ELR (cell line): ENCODE data around the gene ASB16.
A peak's percentile ranks its signal among the peaks of the same experiment; 100 is the strongest.
"Not testable (repeated sequence)": the region's sequence is repeated elsewhere in the genome, so short reads cannot be mapped to it uniquely, and the experiment has no call there.

Source experiments
- DNase-seq: peaks from one replicate; pipeline ENCODE4 v3.0.0-alpha.2; 2015; ENCODE audit warnings: low read depth

Gene ASB16

GRCh38 chr17:44147812-44148211, 22.7 kb upstream of the ASB16 start:
- no peak for DNase-seq

- DNase-seq: not testable (repeated sequence)
These were observed 21.4 kb upstream of the ASB16 start for GRCh38 chr17:44149066-44149465.

GRCh38 chr17:44149750-44150329, 20.7 kb upstream of the ASB16 start:
- DNase-seq: no peak

GRCh38 chr17:44152875-44153274, 17.6 kb upstream of the ASB16 start:
- no peak for DNase-seq

GRCh38 chr17:44155488-44155887, 15.0 kb upstream of the ASB16 start:
- no peak for DNase-seq

- DNase-seq: peak; percentile 64
These were observed 10.8 kb upstream of the ASB16 start for GRCh38 chr17:44159519-44160210.

- no peak for DNase-seq
These were observed 6.0 kb upstream of the ASB16 start for GRCh38 chr17:44164476-44164875.

GRCh38 chr17:44167181-44167861, 3.2 kb upstream of the ASB16 start:
- DNase-seq: no peak

- no peak for DNase-seq
These were observed 387 bp upstream of the ASB16 start for GRCh38 chr17:44170135-44170498.

- DNase-seq: no peak
These were observed 1.5 kb downstream of the ASB16 start for GRCh38 chr17:44171931-44172455.

GRCh38 chr17:44174427-44174826, 3.9 kb downstream of the ASB16 start:
- no peak for DNase-seq

GRCh38 chr17:44176257-44176656, 5.8 kb downstream of the ASB16 start:
- DNase-seq: no peak

GRCh38 chr17:44176671-44177501, 6.4 kb downstream of the ASB16 start:
- no peak for DNase-seq

- DNase-seq: no peak
These were observed 7.1 kb downstream of the ASB16 start for GRCh38 chr17:44177640-44178039.

- no peak for DNase-seq
These were observed 7.6 kb downstream of the ASB16 start for GRCh38 chr17:44178133-44178532.

GRCh38 chr17:44183024-44183423, 12.5 kb downstream of the ASB16 start:
- DNase-seq: no peak

GRCh38 chr17:44184212-44184810, 13.8 kb downstream of the ASB16 start:
- DNase-seq: no peak

- DNase-seq: peak; percentile 100
These were observed 16.0 kb downstream of the ASB16 start, which contains the start of gene TMUB2 for GRCh38 chr17:44186307-44187130. Gene TMUB2 (plus strand): TSS chr17:44186972. CDS start chr17:44187709, 737 bp downstream.

- peak; percentile 55 for DNase-seq
These were observed 16.8 kb downstream of the ASB16 start for GRCh38 chr17:44187131-44187899.
